B cell (primary cell): Measurements from ENCODE around the gene PRDX2. TPM values are rescaled to one million over a fixed set of nuclear protein-coding genes. Genes with fewer than 3 reads are reported as not detected.

Source experiments
- ATAC-seq: fragments of 200-7000 bp; cut with Tn5 transposase; one replicate; pipeline ENCODE4 v1.10.0; 2021; ENCODE audit warnings: low read depth, mild to moderate bottlenecking, moderate number of reproducible peaks, moderate library complexity
- CTCF ChIA-PET: fragments of 350-600 bp; sonication (Branson Sonifier 250); formaldehyde crosslinking; loops from one replicate; lab custom pipeline; 2021; ENCODE audit warnings: antibody characterized with exemption, inconsistent platforms; lab: Charles Lee
- POLR2A ChIA-PET: fragments of 350-600 bp; sonication (Branson Sonifier 250); formaldehyde crosslinking; loops from one replicate; lab custom pipeline; 2021; ENCODE audit warnings: antibody characterized with exemption; lab: Charles Lee
- DNase-seq: peaks from one replicate; pipeline ENCODE4 v3.0.0; 2013
- H2AFZ ChIP-seq: 2 replicates; pipeline ENCODE4 v1.6.1; 2012; ENCODE audit warnings: mild to moderate bottlenecking, low read depth, low read length; ENCODE audit not compliant: insufficient read depth, poor library complexity, severe bottlenecking
- H3K27ac ChIP-seq, 2 donors: 1 replicate in 1 of 2; 2 replicates in 1 of 2; pipeline ENCODE4 v1.5.1; 2012 to 2013; ENCODE audit warnings: low read length in 2 of 2, mild to moderate bottlenecking in 2 of 2, moderate library complexity in 1 of 2
- H3K27me3 ChIP-seq, 4 experiments: fragments of 200-600 bp in 1 of 4; sonication (generic) in 1 of 4; replicated peaks in 1 of 4; 1 replicate in 2 of 4; 2 replicates in 2 of 4; pipeline versions ENCODE4 v1.6.1 to v1.7.0; 2013 to 2016; ENCODE audit warnings: low read length in 3 of 4, mild to moderate bottlenecking in 2 of 4, mixed read lengths in 1 of 4, moderate library complexity in 1 of 4; ENCODE audit not compliant: insufficient read depth in 4 of 4, control insufficient read depth in 3 of 4; ENCODE audit errors: control extremely low read depth in 1 of 4
- H3K36me3 ChIP-seq, 2 experiments: replicated peaks in 1 of 2; 1 replicate in 1 of 2; 2 replicates in 1 of 2; pipeline versions ENCODE4 v1.6.1 to v1.7.1; 2013; ENCODE audit warnings: low read length in 1 of 2; ENCODE audit not compliant: insufficient read depth in 2 of 2, control insufficient read depth in 1 of 2; ENCODE audit errors: control extremely low read depth in 1 of 2, extremely low read depth in 1 of 2
- H3K4me1 ChIP-seq, 2 donors: fragments of 200-600 bp in 1 of 2; sonication (generic) in 1 of 2; 1 replicate in 1 of 2; 2 replicates in 1 of 2; pipeline versions ENCODE4 v1.5.1 to v1.6.1; 2013 to 2017; ENCODE audit warnings: low read length in 2 of 2; ENCODE audit not compliant: control insufficient read depth in 2 of 2, insufficient read depth in 2 of 2
- H3K4me2 ChIP-seq: replicated peaks from 2 replicates; pipeline ENCODE3; 2012; ENCODE audit warnings: mild to moderate bottlenecking, low read depth, low read length; ENCODE audit not compliant: poor library complexity, severe bottlenecking
- H3K4me3 ChIP-seq, 5 experiments: fragments of 200-600 bp in 1 of 5; sonication (generic) in 1 of 5; 1 replicate in 3 of 5; 2 replicates in 2 of 5; pipeline versions ENCODE4 v1.5.1 to v1.7.0; 2011 to 2016; ENCODE audit warnings: low read length in 4 of 5, mild to moderate bottlenecking in 4 of 5, low read depth in 2 of 5, control low read depth in 1 of 5, moderate library complexity in 1 of 5; ENCODE audit not compliant: insufficient read depth in 1 of 5; ENCODE audit errors: control extremely low read depth in 1 of 5, extremely low read depth in 1 of 5
- H3K79me2 ChIP-seq: fragments of 200-600 bp; sonication (generic); one replicate; pipeline ENCODE4 v1.6.0; 2016; ENCODE audit warnings: low read length; ENCODE audit not compliant: control insufficient read depth, insufficient read depth
- H3K9ac ChIP-seq: fragments of 200-600 bp; sonication (generic); 2 replicates; pipeline ENCODE4 v1.6.1; 2017; ENCODE audit warnings: mild to moderate bottlenecking, low read length, moderate library complexity
- H3K9me3 ChIP-seq, 3 donors: one replicate each; pipeline versions ENCODE4 v1.6.1 to v1.7.1; 2013; ENCODE audit warnings: low read length in 2 of 3; ENCODE audit not compliant: control insufficient read depth in 2 of 3, insufficient read depth in 1 of 3; ENCODE audit errors: control extremely low read depth in 1 of 3
- H4K20me1 ChIP-seq: 2 replicates; pipeline ENCODE4 v1.6.0; 2012; ENCODE audit warnings: mild to moderate bottlenecking, low read length; ENCODE audit not compliant: insufficient read depth, control insufficient read depth, poor library complexity, severe bottlenecking
- H3K27ac Mint-ChIP-seq: one replicate; pipeline ENCODE4 v1.8.0; 2021; ENCODE audit warnings: mixed read lengths
- H3K27me3 Mint-ChIP-seq: one replicate; pipeline ENCODE4 v1.8.0; 2021; ENCODE audit warnings: mixed read lengths
- H3K4me1 Mint-ChIP-seq: one replicate; pipeline ENCODE4 v1.8.0; 2021; ENCODE audit warnings: mixed read lengths
- H3K4me3 Mint-ChIP-seq: one replicate; pipeline ENCODE4 v1.8.0; 2021; ENCODE audit warnings: mixed read lengths
- H3K9me3 Mint-ChIP-seq: one replicate; pipeline ENCODE4 v1.8.0; 2022; ENCODE audit warnings: mixed read lengths; ENCODE audit not compliant: insufficient read depth
- CTCF ChIP-seq: fragments of 200-600 bp; IDR thresholded peaks from one replicate; pipeline ENCODE4 v1.8.0; 2022; ENCODE audit warnings: antibody characterized with exemption, mild to moderate bottlenecking
- EZH2 ChIP-seq: IDR thresholded peaks from 2 replicates; pipeline ENCODE4 v1.6.1; 2012; ENCODE audit warnings: borderline replicate concordance, low read depth, mild to moderate bottlenecking, moderate library complexity, low read length; ENCODE audit not compliant: insufficient read depth, poor library complexity, severe bottlenecking
- WGBS: methylation state at CpG from one replicate; pipeline ENCODE4 v1.1.5; 2013; ENCODE audit warnings: missing lambda C conversion rate; ENCODE audit not compliant: insufficient coverage; 5-methylcytosine and 5-hydroxymethylcytosine counted together
- intact Hi-C: fragments of 100-400 bp; cut with micrococcal nuclease; formaldehyde crosslinking; loops from one replicate; pipeline ENCODE4 v1.10.0; 2022
- polyA plus RNA-seq: library from polyadenylated mRNA; depleted of rRNA; stranded (reverse); fragments of >200 nt; gene quantifications from 2 replicates; pipeline ENCODE4 v1.2.3, GENCODE V29; 2012
- total RNA-seq, 2 donors: library from RNA; stranded (reverse); fragments of 120-200 nt in 1 of 2; gene quantifications; 1 replicate in 1 of 2; 2 replicates in 1 of 2; pipeline versions ENCODE4 v1.2.3 to v1.2.4, GENCODE V29; 2013 to 2022

PRDX2 gene
- total and polyA plus RNA-seq, 2 donors (not counting 1 experiment from before 2014, with no cell fraction given), result 45.5 to 66.1 TPM

- intact Hi-C loops, result loop anchor here (2.0 kb wide), 1 partner anchor 32 kb away; the partner anchor contains the start of gene RNASEH2A
- ATAC-seq (peak; percentile 72), DNase-seq (peak; percentile 74)
- Mint-ChIP-seq H3K27ac (no peak within 1 kb of the TSS), H3K4me1 (peaks cover 48% of the 10 kb centered on the region), H3K27me3 (peaks cover 65% of the 10 kb centered on the region), H3K9me3 (no peaks in the 10 kb centered on the region), H3K4me3 (peak within 1 kb of the TSS; percentile 75)
- WGBS, result 2% methylated on average over 58 of the region's 69 CpGs
- Histone ChIP-seq H3K27me3 (peaks cover 6 to 93% (median 57%) of the 10 kb centered on the region in 4 experiments), H3K36me3 (no peaks in the 10 kb centered on the region), H3K4me2 (peak within 1 kb of the TSS; percentile 91), H3K9ac (peak within 1 kb of the TSS; percentile 52), H3K4me1 (peaks cover 43 to 56% of the 10 kb centered on the region in 2 donors), H2AFZ (peak within 1 kb of the TSS; percentile 44), H3K79me2 (no peaks in the 10 kb centered on the region), H3K27ac (no peak within 1 kb of the TSS), H3K4me3 (peak within 1 kb of the TSS in 3 of 5 experiments; percentile 12 to 57 (median 36)), H4K20me1 (no peaks in the 10 kb centered on the region), H3K9me3 (peaks cover 0 to 44% (median 7%) of the 10 kb centered on the region in 3 donors)
- POLR2A ChIA-PET, result no interaction called here
- CTCF ChIA-PET, result interaction anchor here (1.8 kb wide), 1 partner anchor 9 kb away, joined by 12 read pairs; no protein-coding TSS in a partner anchor
- peak; percentile 63 for TF ChIP-seq CTCF
- no peak for TF ChIP-seq EZH2
These were observed 36.7 kb upstream of the PRDX2 start, which contains the start of gene MAST1 for GRCh38 chr19:12838182-12838885. Gene MAST1 (plus strand): TSS chr19:12838515. CDS start chr19:12838573, 58 bp downstream.

GRCh38 chr19:12837225-12837624 lies 35.6 kb upstream of the PRDX2 start:
- intact Hi-C loops, result no loop called here
- H3K4me3 Mint-ChIP-seq, result peak overlapping the region; percentile 53
- 89% methylated on average over 2 of the region's 4 CpGs for WGBS

More at GRCh38 chr19:12837225-12837624, 35.6 kb upstream of the PRDX2 start:
- Mint-ChIP-seq H3K9me3 (no peaks in the 10 kb centered on the region), H3K27me3 (peaks cover 69% of the 10 kb centered on the region), H3K27ac (no peak overlapping the region), H3K4me1 (peaks cover 55% of the 10 kb centered on the region)
- no peak for TF ChIP-seq EZH2
- TF ChIP-seq CTCF, result no peak
- no peaks in the 10 kb centered on the region for H4K20me1 ChIP-seq
- DNase-seq, result no peak
- ATAC-seq, result no peak
- peaks cover 54 to 67% of the 10 kb centered on the region in 2 donors for H3K4me1 ChIP-seq
- ChIA-PET CTCF (interaction anchor here (0.6 to 1.8 kb wide), 7 partner anchors 9 to 1550 kb away, joined by 3 to 12 read pairs (median 4); no protein-coding TSS in a partner anchor), POLR2A (no interaction called here)
- H3K4me2 ChIP-seq, result no peak overlapping the region
- no peaks in the 10 kb centered on the region for H3K36me3 ChIP-seq
- no peak overlapping the region for H3K9ac ChIP-seq
- peaks cover 0 to 52% (median 7%) of the 10 kb centered on the region in 3 donors for H3K9me3 ChIP-seq
- H2AFZ ChIP-seq, result no peak overlapping the region
- no peaks in the 10 kb centered on the region for H3K79me2 ChIP-seq
- no peak overlapping the region for H3K27ac ChIP-seq
- H3K4me3 ChIP-seq, result no peak overlapping the region
- H3K27me3 ChIP-seq, result peaks cover 6 to 95% (median 66%) of the 10 kb centered on the region in 4 experiments
